BJ (cell line): ENCODE results near the gene YKT6. TPM values are rescaled to one million over a fixed set of nuclear protein-coding genes. Genes with fewer than 3 reads are reported as not detected.

Source experiments
- CTCF ChIA-PET: fragments of 350-600 bp; formaldehyde crosslinking; extraction: SDS; loops from one replicate; lab custom pipeline; 2021; ENCODE audit warnings: antibody characterized with exemption, inconsistent platforms; lab: Yijun Ruan, JAX
- POLR2A ChIA-PET: fragments of 300-600 bp; sonication (Branson Sonifier 250); formaldehyde crosslinking; extraction: SDS; loops from one replicate; lab custom pipeline; 2021; ENCODE audit warnings: antibody characterized with exemption; lab: Charles Lee
- DNase-seq: peaks from one replicate; pipeline ENCODE4 v3.0.0-alpha.2; 2011; ENCODE audit warnings: low read depth
- H3K27me3 ChIP-seq: 2 replicates; pipeline ENCODE4 v1.6.0; 2011; ENCODE audit warnings: low read length; ENCODE audit not compliant: control insufficient read depth, insufficient read depth
- H3K36me3 ChIP-seq: 2 replicates; pipeline ENCODE4 v1.5.1; 2011; ENCODE audit warnings: low read length; ENCODE audit not compliant: control insufficient read depth, insufficient read depth
- H3K4me3 ChIP-seq: 2 replicates; pipeline ENCODE4 v1.5.1; 2011; ENCODE audit warnings: low read depth, mild to moderate bottlenecking, control low read depth, low read length
- polyA plus RNA-seq: library from polyadenylated mRNA; depleted of rRNA; stranded (reverse); fragments of >200 nt; gene quantifications from 2 replicates; pipeline ENCODE4 v1.2.3, GENCODE V29; 2011
- TF ChIP-seq, protein P1 (sequence below): IDR thresholded peaks from 2 replicates; pipeline ENCODE4 v1.5.1; 2011; ENCODE audit warnings: low read depth, mild to moderate bottlenecking, control low read depth, inconsistent platforms, low read length, moderate library complexity; ENCODE audit not compliant: insufficient read depth

YKT6 gene
- polyA plus RNA-seq, 1 experiment = 160 TPM

DNA sequence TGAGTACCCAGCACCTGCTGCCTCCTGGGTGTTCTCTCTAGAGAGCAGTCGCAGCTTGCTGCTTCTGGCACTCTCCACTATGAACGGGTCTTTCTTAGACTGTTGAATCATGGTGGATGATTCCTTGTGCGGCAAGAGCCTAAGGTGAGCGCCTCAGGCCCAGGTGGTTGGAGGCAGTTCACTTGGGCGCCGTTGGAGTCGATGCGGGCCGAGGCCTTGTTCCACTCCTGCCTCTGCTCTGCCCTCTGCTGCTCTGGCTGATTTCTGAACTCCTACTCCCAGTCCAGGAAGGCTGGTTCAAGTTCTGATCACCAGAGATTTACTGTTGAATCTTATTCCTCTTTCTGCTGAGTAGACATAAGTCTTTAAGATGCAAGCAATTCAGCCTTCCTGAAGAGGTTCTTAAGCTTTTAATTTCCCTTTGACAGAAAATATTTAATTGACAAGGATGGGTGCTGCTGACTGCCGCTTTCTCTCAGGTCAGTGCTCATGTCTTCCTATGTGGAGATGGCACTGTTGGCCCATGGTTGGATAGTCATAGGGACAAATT, 10.4 kb downstream of the YKT6 start:
- CTCF ChIA-PET = interaction anchor here (0.7 to 1.0 kb wide), 2 partner anchors 8 to 10 kb away, joined by 3 read pairs; no protein-coding TSS in a partner anchor
- Histone ChIP-seq H3K36me3 (peaks cover 48% of the 10 kb centered on the region), H3K4me3 (no peak overlapping the region), H3K27me3 (no peaks in the 10 kb centered on the region)
- TF ChIP-seq, protein P1, sequence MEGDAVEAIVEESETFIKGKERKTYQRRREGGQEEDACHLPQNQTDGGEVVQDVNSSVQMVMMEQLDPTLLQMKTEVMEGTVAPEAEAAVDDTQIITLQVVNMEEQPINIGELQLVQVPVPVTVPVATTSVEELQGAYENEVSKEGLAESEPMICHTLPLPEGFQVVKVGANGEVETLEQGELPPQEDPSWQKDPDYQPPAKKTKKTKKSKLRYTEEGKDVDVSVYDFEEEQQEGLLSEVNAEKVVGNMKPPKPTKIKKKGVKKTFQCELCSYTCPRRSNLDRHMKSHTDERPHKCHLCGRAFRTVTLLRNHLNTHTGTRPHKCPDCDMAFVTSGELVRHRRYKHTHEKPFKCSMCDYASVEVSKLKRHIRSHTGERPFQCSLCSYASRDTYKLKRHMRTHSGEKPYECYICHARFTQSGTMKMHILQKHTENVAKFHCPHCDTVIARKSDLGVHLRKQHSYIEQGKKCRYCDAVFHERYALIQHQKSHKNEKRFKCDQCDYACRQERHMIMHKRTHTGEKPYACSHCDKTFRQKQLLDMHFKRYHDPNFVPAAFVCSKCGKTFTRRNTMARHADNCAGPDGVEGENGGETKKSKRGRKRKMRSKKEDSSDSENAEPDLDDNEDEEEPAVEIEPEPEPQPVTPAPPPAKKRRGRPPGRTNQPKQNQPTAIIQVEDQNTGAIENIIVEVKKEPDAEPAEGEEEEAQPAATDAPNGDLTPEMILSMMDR = no peak
- POLR2A ChIA-PET = no interaction called here
- DNase-seq = no peak

DNA sequence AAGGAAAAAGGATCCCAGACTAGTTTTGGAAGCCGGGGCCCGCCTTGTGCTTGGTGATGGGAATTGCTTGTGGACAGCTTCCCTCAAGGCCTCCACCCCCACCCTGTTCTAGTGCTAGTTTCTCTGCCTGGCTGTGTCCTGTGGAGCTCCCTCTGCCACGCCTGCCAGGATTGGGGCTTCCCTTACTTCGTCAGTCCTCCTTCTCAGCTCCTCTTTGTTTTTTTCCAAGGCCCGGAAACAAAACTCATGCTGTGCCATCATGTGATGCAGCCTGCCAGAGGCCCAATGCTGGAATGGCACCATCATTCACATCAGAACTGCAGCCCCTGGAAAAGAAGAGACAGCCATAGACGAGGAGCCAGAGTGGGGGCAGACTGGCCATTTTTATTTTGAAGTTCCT, 11.2 kb downstream of the YKT6 start:
- Histone ChIP-seq H3K27me3 (no peaks in the 10 kb centered on the region), H3K4me3 (no peak overlapping the region), H3K36me3 (peaks cover 44% of the 10 kb centered on the region)
- ChIA-PET CTCF (interaction anchor here (1.0 to 1.3 kb wide), 2 partner anchors 9 kb away, joined by 3 to 4 read pairs; no protein-coding TSS in a partner anchor), POLR2A (interaction anchor here (0.5 kb wide), 1 partner anchor 263 kb away, joined by 9 read pairs; no protein-coding TSS in a partner anchor)
- TF ChIP-seq, protein P1 = no peak
- no peak for DNase-seq

DNA sequence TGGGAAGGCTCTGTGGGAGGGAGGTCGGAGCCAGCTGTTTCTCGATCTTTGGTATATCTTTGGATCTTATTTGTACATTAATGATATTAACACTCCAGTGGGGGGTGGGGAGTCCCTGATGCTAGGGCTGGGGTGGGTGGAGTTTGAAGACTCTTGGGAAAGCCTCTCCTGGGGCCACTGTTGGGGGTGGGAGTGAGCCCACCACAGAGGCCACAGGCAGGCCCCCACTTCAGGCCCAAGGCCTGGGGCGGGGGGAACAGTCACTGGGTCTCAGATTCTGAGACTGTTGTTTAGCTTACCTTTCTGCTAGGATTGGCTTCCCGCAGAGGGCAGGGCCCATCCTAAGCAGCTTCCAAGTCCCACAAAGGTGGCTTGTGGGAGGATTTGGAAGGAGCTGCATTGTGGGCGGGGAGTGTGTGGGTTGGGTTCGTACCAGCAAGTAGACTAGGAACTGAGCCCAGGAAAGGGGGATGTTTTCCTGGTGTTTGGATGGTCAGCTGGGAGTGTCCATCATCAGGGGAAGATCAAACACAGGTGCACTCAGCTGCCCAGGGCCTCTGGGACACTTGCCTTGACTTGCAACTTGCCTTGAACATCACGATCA, 11.9 kb downstream of the YKT6 start:
- POLR2A ChIA-PET = interaction anchor here (0.5 kb wide), 1 partner anchor 262 kb away, joined by 9 read pairs; no protein-coding TSS in a partner anchor

GRCh38 chr7:44213206-44213876, 12.6 kb downstream of the YKT6 start:
- Histone ChIP-seq H3K36me3 (peaks cover 37% of the 10 kb centered on the region), H3K4me3 (no peak overlapping the region), H3K27me3 (no peaks in the 10 kb centered on the region)
- ChIA-PET POLR2A (no interaction called here), CTCF (interaction anchor here (1.2 kb wide), 1 partner anchor 138 kb away, joined by 3 read pairs; no protein-coding TSS in a partner anchor)
- DNase-seq = no peak
- TF ChIP-seq, protein P1 = no peak

More for the DNA sequence above, 11.9 kb downstream of the YKT6 start:
- DNase-seq = no peak
- CTCF ChIA-PET = interaction anchor here (1.3 kb wide), 1 partner anchor 8 kb away, joined by 4 read pairs; no protein-coding TSS in a partner anchor
- Histone ChIP-seq H3K27me3 (no peaks in the 10 kb centered on the region), H3K36me3 (peaks cover 41% of the 10 kb centered on the region), H3K4me3 (no peak overlapping the region)
- TF ChIP-seq, protein P1 = no peak
